ENCODE measurements around the gene DHTKD1. TPM values are rescaled to one million over a fixed set of nuclear protein-coding genes. Genes with fewer than 3 reads are reported as not detected.

Gene DHTKD1
- total RNA-seq, 1 donor = 29.3 TPM

DNA sequence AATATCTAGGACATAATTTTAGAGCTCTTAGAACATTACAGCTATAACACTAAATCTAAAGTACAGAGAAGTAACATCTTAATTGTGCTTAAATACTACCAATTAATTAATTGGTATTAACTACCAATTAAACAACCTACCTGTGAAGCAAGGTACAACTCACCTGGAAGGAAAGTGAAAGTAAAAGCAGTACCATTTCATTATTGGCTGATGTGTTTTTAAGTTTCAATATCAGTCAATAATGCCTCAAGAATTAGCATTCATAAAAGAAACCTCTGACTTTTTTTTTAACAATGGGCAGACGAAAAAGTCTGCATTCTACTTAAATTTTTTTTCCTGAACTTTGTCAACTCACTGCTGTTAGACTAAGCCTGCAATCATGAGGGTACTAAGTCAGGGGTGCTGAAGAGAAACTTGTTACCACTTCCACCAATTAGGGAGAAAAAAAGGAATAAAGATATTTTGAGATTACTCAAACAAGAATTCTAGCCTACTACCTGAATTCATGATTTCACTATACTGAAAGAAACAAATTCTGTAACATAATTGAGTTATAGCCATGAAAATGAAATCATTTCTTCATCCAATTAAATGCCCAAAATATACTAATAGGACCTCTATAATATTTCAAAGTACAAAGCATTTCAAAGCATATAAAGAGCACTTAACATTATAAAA is 46.0 kb upstream of the DHTKD1 start:
- H4K20me1 ChIP-seq (ENCODE audit: insufficient read depth, low read length) = peaks cover 7% of the 10 kb centered on the region
- TF ChIP-seq, protein P1, sequence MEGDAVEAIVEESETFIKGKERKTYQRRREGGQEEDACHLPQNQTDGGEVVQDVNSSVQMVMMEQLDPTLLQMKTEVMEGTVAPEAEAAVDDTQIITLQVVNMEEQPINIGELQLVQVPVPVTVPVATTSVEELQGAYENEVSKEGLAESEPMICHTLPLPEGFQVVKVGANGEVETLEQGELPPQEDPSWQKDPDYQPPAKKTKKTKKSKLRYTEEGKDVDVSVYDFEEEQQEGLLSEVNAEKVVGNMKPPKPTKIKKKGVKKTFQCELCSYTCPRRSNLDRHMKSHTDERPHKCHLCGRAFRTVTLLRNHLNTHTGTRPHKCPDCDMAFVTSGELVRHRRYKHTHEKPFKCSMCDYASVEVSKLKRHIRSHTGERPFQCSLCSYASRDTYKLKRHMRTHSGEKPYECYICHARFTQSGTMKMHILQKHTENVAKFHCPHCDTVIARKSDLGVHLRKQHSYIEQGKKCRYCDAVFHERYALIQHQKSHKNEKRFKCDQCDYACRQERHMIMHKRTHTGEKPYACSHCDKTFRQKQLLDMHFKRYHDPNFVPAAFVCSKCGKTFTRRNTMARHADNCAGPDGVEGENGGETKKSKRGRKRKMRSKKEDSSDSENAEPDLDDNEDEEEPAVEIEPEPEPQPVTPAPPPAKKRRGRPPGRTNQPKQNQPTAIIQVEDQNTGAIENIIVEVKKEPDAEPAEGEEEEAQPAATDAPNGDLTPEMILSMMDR (IDR thresholded peaks at IDR 0.05; ENCODE audit: extremely low read depth, low read depth, low read length) = no peak
- no peak for DNase-seq (ENCODE audit: insufficient read length, low spot score, missing footprints)
- H3K36me3 ChIP-seq (ENCODE audit: insufficient read depth, low read length) = peaks cover 2% of the 10 kb centered on the region
- no peaks in the 10 kb centered on the region for H3K27me3 ChIP-seq (ENCODE audit: insufficient read depth, low read length)
- no peak overlapping the region for H3K4me3 ChIP-seq (ENCODE audit: insufficient read depth, low read length)
- H3K4me2 ChIP-seq (ENCODE audit: insufficient read depth, low read length) = no peak overlapping the region
- H3K9me3 ChIP-seq (ENCODE audit: low read depth, low read length) = no peaks in the 10 kb centered on the region
- peaks cover 14% of the 10 kb centered on the region for H3K4me1 ChIP-seq (ENCODE audit: insufficient read depth, low read length)
- H3K27ac ChIP-seq (ENCODE audit: low read depth, low read length) = no peak overlapping the region
- peaks cover 73% of the 10 kb centered on the region for H3K79me2 ChIP-seq (ENCODE audit: insufficient read depth, low read length)
- no peak overlapping the region for H2AFZ ChIP-seq (ENCODE audit: low read length)

DNA sequence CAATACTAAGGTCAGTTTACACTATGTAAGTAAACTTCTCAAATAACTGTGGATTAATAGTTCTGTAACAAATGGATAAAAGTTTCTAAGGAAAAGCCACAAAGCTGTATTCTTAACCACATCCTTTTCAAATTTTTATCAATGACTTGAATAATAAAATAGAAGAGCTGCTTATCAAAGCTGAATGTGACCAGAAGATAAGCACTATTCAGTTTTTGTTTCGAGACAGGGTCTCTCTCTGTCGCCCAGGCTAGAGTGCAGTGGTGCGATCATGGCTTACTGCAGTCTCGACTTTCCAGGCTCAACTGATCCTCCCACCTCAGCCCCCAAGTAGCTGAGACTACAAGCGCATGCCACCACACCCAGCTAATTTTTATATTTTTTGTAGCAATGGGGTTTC is 43.2 kb upstream of the DHTKD1 start:
- Histone ChIP-seq H4K20me1 (ENCODE audit: insufficient read depth, low read length) (peaks cover 9% of the 10 kb centered on the region), H3K4me2 (ENCODE audit: insufficient read depth, low read length) (no peak overlapping the region), H3K4me1 (ENCODE audit: insufficient read depth, low read length) (no peaks in the 10 kb centered on the region), H2AFZ (ENCODE audit: low read length) (no peak overlapping the region), H3K27me3 (ENCODE audit: insufficient read depth, low read length) (no peaks in the 10 kb centered on the region), H3K9me3 (ENCODE audit: low read depth, low read length) (no peaks in the 10 kb centered on the region), H3K27ac (ENCODE audit: low read depth, low read length) (no peak overlapping the region), H3K4me3 (ENCODE audit: insufficient read depth, low read length) (no peak overlapping the region), H3K79me2 (ENCODE audit: insufficient read depth, low read length) (peaks cover 81% of the 10 kb centered on the region), H3K36me3 (ENCODE audit: insufficient read depth, low read length) (peaks cover 20% of the 10 kb centered on the region)
- no peak for DNase-seq (ENCODE audit: insufficient read length, low spot score, missing footprints)
- TF ChIP-seq, protein P1 (IDR thresholded peaks at IDR 0.05; ENCODE audit: extremely low read depth, low read depth, low read length) = no peak

DNA sequence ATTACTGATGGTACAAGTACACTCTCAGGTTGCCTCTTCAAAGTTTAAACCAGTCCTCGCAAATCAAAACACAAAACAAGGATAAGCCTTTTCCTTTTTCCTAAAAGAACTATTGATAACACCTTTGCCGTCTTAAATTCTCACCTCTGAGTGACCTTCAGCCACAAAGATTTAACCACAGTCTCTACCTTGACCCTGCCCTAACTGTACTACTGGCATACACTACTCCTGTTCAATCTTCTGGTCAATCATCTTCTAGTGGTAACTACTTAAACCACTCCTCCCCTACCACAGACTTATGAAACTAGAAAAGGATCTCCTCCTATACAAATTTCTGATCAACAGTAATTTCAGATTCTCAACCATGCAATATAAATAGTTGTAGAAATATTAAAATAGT is 41.2 kb upstream of the DHTKD1 start:
- TF ChIP-seq, protein P1 (IDR thresholded peaks at IDR 0.05; ENCODE audit: extremely low read depth, low read depth, low read length) = no peak

DNA sequence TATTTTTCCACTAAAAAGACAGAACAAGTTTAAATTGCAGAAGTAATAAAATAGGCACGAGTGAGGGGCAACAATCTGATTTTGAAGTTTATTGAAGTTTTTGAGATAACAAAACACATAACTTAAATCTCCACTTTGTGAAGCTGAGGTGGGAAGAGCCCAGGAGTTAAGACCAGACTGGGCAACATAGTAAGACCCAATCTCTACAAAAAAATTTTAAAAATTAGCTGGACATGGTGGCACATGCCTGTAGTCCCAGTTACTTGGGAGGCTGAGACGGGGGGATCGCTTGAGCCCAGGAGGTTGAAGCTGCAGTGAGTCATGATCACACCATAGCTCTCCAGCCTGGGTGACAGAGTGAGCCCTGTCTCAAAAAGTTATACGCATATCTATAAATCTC is 37.4 kb upstream of the DHTKD1 start:
- H3K27me3 ChIP-seq (ENCODE audit: insufficient read depth, low read length) = no peaks in the 10 kb centered on the region
- H3K9me3 ChIP-seq (ENCODE audit: low read depth, low read length) = no peaks in the 10 kb centered on the region
- no peaks in the 10 kb centered on the region for H3K4me1 ChIP-seq (ENCODE audit: insufficient read depth, low read length)
- H4K20me1 ChIP-seq (ENCODE audit: insufficient read depth, low read length) = peaks cover 17% of the 10 kb centered on the region
- no peak overlapping the region for H3K4me2 ChIP-seq (ENCODE audit: insufficient read depth, low read length)
- H3K79me2 ChIP-seq (ENCODE audit: insufficient read depth, low read length) = peaks cover 79% of the 10 kb centered on the region
- DNase-seq (ENCODE audit: insufficient read length, low spot score, missing footprints) = no peak
- TF ChIP-seq, protein P1 (IDR thresholded peaks at IDR 0.05; ENCODE audit: extremely low read depth, low read depth, low read length) = no peak
- H3K27ac ChIP-seq (ENCODE audit: low read depth, low read length) = no peak overlapping the region
- no peak overlapping the region for H3K4me3 ChIP-seq (ENCODE audit: insufficient read depth, low read length)
- peaks cover 39% of the 10 kb centered on the region for H3K36me3 ChIP-seq (ENCODE audit: insufficient read depth, low read length)
- H2AFZ ChIP-seq (ENCODE audit: low read length) = no peak overlapping the region

More for the DNA sequence above, 41.2 kb upstream of the DHTKD1 start:
- H3K79me2 ChIP-seq (ENCODE audit: insufficient read depth, low read length) = peaks cover 77% of the 10 kb centered on the region
- DNase-seq (ENCODE audit: insufficient read length, low spot score, missing footprints) = no peak
- no peaks in the 10 kb centered on the region for H3K27me3 ChIP-seq (ENCODE audit: insufficient read depth, low read length)
- H2AFZ ChIP-seq (ENCODE audit: low read length) = no peak overlapping the region
- H3K36me3 ChIP-seq (ENCODE audit: insufficient read depth, low read length) = peaks cover 22% of the 10 kb centered on the region
- no peaks in the 10 kb centered on the region for H3K9me3 ChIP-seq (ENCODE audit: low read depth, low read length)
- no peak overlapping the region for H3K4me2 ChIP-seq (ENCODE audit: insufficient read depth, low read length)
- no peak overlapping the region for H3K27ac ChIP-seq (ENCODE audit: low read depth, low read length)
- no peaks in the 10 kb centered on the region for H3K4me1 ChIP-seq (ENCODE audit: insufficient read depth, low read length)
- H4K20me1 ChIP-seq (ENCODE audit: insufficient read depth, low read length) = peaks cover 9% of the 10 kb centered on the region
- H3K4me3 ChIP-seq (ENCODE audit: insufficient read depth, low read length) = no peak overlapping the region

Measured in osteoblast (primary cell).